ENCODE results near the gene MOSPD3. TPM values are rescaled to one million over a fixed set of nuclear protein-coding genes. Genes with fewer than 3 reads are reported as not detected.
A peak's percentile ranks its signal among the peaks of the same experiment; 100 is the strongest.

The MOSPD3 gene
- total RNA-seq, 4 donors from 2014 or later: 6.6 to 16.8 (median 12.0) TPM

DNA sequence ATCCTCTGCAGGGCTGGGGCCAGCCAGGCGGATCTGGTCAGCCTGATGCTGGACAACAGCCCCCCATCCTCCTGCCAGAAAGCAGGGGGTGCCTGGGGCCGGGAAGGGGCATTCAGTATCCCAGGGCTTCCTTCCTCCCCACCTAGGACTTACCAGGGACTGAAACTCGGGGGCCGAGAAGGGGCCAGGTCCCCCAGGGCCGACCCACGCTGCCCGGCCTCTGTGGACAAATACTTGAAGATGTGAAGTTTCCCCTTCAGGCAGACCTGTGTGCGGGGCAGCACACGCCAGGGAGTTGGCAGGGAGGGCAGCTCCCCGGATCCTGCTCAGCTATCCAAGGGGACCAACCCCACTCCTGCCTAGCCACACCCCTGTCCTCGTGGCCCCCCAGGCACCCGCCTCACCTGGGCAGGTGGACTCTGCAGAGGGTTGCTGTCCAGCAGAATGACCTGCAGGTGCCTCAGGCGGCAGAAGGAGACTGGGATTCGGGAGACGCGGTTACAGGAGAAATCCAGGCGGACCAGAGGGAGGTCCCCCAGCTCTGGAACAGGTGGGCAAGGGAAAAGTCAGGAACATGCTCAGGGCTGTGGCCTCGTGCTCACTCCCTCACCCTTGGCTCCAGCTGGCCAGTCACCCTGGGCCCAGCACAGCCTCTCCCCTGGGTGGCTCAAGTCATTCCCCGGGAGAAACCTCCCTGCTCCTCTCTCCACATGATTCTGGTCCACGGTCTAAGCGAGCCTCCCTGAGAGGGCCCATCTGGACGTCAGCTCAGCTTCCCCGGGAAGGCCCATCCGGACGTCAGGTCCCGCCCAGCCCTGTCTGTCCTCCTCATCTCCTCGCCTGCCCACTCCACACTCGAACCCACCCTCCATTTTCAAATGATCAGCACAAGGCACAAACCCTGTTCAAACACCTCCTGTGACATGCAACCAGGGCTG lies 33.8 kb upstream of the MOSPD3 start:
- peaks cover 68 to 94% (median 90%) of the 10 kb centered on the region in 4 donors for H3K36me3 ChIP-seq
- peaks cover 0 to 28% (median 0%) of the 10 kb centered on the region in 4 donors for H3K27me3 ChIP-seq
- WGBS: 85% methylated on average over 19 of the region's 28 CpGs
- no peak for DNase-seq (ENCODE audit: extremely low spot score)
- peaks cover 10 to 23% (median 17%) of the 10 kb centered on the region in 4 donors for H3K4me1 ChIP-seq
- intact Hi-C loops (cut with DNase I): no loop called here
- H3K27ac ChIP-seq (replicated peaks in 1 of 4): no peak overlapping the region
- H3K9me3 ChIP-seq: no peaks in the 10 kb centered on the region
- H3K4me3 ChIP-seq: no peak overlapping the region
- TF ChIP-seq POLR2A (IDR thresholded peaks at IDR 0.05; ENCODE audit: low read depth) (no peak), CTCF (IDR thresholded peaks at IDR 0.05) (no peak), POLR2AphosphoS5 (IDR thresholded peaks at IDR 0.05) (no peak), EP300 (IDR thresholded peaks at IDR 0.05) (no peak)

DNA sequence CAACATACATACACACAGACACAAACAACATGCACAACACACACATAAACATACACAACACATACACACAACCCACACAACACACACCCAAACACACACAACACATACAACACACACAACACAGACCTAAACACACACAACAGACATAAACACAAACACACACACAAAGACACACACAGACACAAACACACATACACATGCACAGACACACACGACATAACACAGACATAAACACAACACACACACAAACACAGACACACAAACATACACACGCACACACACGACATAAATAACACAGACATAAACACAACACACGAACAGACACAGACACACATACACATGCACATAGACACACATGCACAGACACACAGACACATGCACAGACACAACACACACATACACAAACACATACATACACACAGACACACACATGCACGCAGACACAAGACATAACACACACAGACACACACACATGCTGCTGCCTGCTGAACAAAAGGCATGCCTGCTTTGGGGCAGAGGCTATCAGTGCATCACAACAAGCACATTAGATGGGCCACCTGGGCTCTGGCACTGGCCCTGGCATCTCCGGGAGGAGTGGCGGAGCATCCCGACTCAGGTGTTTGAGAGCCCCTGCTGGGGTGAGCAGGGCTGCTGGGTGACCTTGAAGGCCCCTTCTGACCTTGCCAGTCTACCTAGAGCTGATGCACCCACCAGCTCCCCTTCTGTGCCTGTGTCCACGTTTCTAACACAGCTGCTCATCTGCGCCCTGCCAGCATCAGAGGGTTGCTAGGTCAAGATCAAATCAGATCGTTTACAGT lies 31.7 kb upstream of the MOSPD3 start:
- WGBS: 82% methylated on average over 11 of the region's 11 CpGs
- DNase-seq (ENCODE audit: extremely low spot score): no peak
- Histone ChIP-seq H3K27ac (replicated peaks in 1 of 4) (no peak overlapping the region), H3K4me1 (peaks cover 30 to 44% (median 38%) of the 10 kb centered on the region in 4 donors), H3K36me3 (peaks cover 57 to 72% (median 70%) of the 10 kb centered on the region in 4 donors), H3K27me3 (peaks cover 0 to 13% (median 0%) of the 10 kb centered on the region in 4 donors), H3K4me3 (no peak overlapping the region), H3K9me3 (no peaks in the 10 kb centered on the region)
- TF ChIP-seq EP300 (IDR thresholded peaks at IDR 0.05) (no peak), POLR2AphosphoS5 (IDR thresholded peaks at IDR 0.05) (no peak), POLR2A (IDR thresholded peaks at IDR 0.05; ENCODE audit: low read depth) (no peak), CTCF (IDR thresholded peaks at IDR 0.05) (no peak)
- intact Hi-C loops (cut with DNase I): no loop called here

DNA sequence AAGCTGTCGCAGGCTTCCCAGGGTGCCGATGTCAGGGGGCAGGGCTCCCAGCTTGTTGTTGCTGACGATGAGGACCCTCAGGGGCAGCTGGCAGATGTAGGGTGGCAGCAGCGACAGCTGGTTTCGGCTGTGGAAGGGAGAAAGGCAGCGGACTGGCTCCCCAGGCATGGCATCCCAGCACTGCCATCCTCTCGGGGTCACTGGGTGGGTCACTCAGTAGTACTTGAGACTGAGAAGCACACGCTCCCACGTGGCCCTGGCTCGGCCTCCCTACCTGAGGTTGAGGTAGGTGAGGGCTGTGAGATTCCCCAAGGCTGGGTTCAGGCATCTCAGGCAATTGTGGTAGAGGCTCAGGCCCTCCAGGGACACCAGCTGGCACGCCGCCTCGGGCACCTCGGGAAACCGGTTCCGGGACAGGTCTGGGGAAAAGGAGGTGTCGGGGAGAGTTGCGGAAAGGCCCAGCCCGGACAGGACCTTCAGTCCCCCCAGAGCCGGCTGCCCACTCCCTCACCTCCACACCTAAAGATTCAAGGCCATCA lies 30.2 kb upstream of the MOSPD3 start:
- H3K9me3 ChIP-seq: no peaks in the 10 kb centered on the region
- no peak overlapping the region for H3K4me3 ChIP-seq
- H3K4me1 ChIP-seq: peaks cover 34 to 49% (median 42%) of the 10 kb centered on the region in 4 donors
- intact Hi-C loops (cut with DNase I): no loop called here
- TF ChIP-seq EP300 (IDR thresholded peaks at IDR 0.05) (no peak), POLR2AphosphoS5 (IDR thresholded peaks at IDR 0.05) (no peak), CTCF (IDR thresholded peaks at IDR 0.05) (no peak), POLR2A (IDR thresholded peaks at IDR 0.05; ENCODE audit: low read depth) (no peak)
- peak overlapping the region in 2 of 4 donors; percentile 89 to 95 for H3K27ac ChIP-seq (replicated peaks in 1 of 4)
- no peak for DNase-seq (ENCODE audit: extremely low spot score)
- peaks cover 0 to 5% (median 0%) of the 10 kb centered on the region in 4 donors for H3K27me3 ChIP-seq
- WGBS: 79% methylated on average over 8 of the region's 20 CpGs
- H3K36me3 ChIP-seq: peaks cover 43 to 58% (median 56%) of the 10 kb centered on the region in 4 donors

GRCh38 chr7:100582650-100583049 lies 29.7 kb upstream of the MOSPD3 start:
- H3K4me3 ChIP-seq: peak overlapping the region in 3 of 4 donors; percentile 91 to 100 (median 96)

More at GRCh38 chr7:100582650-100583049, 29.7 kb upstream of the MOSPD3 start:
- Histone ChIP-seq H3K36me3 (peaks cover 37 to 52% (median 50%) of the 10 kb centered on the region in 4 donors), H3K4me1 (peaks cover 36 to 54% (median 46%) of the 10 kb centered on the region in 4 donors), H3K9me3 (no peaks in the 10 kb centered on the region), H3K27ac (replicated peaks in 1 of 4) (peak overlapping the region; percentile 89 to 96 (median 92)), H3K27me3 (no peaks in the 10 kb centered on the region)
- intact Hi-C loops (cut with DNase I): no loop called here
- no peak for TF ChIP-seq CTCF (IDR thresholded peaks at IDR 0.05)
- TF ChIP-seq EP300 (IDR thresholded peaks at IDR 0.05): no peak
- no peak for TF ChIP-seq POLR2AphosphoS5 (IDR thresholded peaks at IDR 0.05)
- WGBS: 74% methylated on average over 11 of the region's 11 CpGs
- DNase-seq (ENCODE audit: extremely low spot score): no peak

Measured in esophagus muscularis mucosa (tissue), 4 donors.